Left ventricle myocardium inferior (tissue), 1 donor: ENCODE data around the gene SURF6. TPM values are rescaled to one million over a fixed set of nuclear protein-coding genes. Genes with fewer than 3 reads are reported as not detected.

ENCODE experiments used
- DNase-seq: peaks from one replicate; pipeline ENCODE4 v3.0.0-alpha.2; 2020
- H3K27ac ChIP-seq: fragments of 200-600 bp; replicated peaks from 2 replicates; pipeline ENCODE4 v1.8.0; 2021
- H3K27me3 ChIP-seq: fragments of 200-600 bp; 2 replicates; pipeline ENCODE4 v1.8.0; 2021; ENCODE audit warnings: low read depth
- H3K36me3 ChIP-seq: fragments of 200-600 bp; 2 replicates; pipeline ENCODE4 v1.8.0; 2021
- H3K4me1 ChIP-seq: fragments of 200-600 bp; 2 replicates; pipeline ENCODE4 v1.8.0; 2021
- H3K4me3 ChIP-seq: fragments of 200-600 bp; 2 replicates; pipeline ENCODE4 v1.8.0; 2021; ENCODE audit warnings: mild to moderate bottlenecking, moderate library complexity
- H3K9me3 ChIP-seq: fragments of 200-600 bp; replicated peaks from 2 replicates; pipeline ENCODE4 v1.8.0; 2021
- CTCF ChIP-seq: fragments of 200-600 bp; IDR thresholded peaks from 2 replicates; pipeline ENCODE4 v1.8.0; 2021; ENCODE audit warnings: antibody characterized with exemption, mild to moderate bottlenecking, borderline replicate concordance
- intact Hi-C: fragments of 100-400 bp; cut with micrococcal nuclease; formaldehyde crosslinking; loops from one replicate; pipeline ENCODE4 v1.11.0; 2022
- long read RNA-seq: library from polyadenylated mRNA; unstranded; transcript quantifications from one replicate; pipeline ENCODE4 v2.0.0, GENCODE V29; 2021
- total RNA-seq: library from RNA; stranded (reverse); fragmentation: NEBNext Ultra II Directional; extraction: Animal tissue kit (Norgen Biotek cat#: 25700); gene quantifications from one replicate; pipeline ENCODE4 v1.2.1, GENCODE V29; 2021
- donor health status: DM: no; HTN: yes; CAD: no; lungs with severe emphysema.

The SURF6 gene
- total RNA-seq: 11.6 TPM
- long read RNA-seq, full-length matches to known transcripts: 60 of 70 reads
- long read RNA-seq, partial matches to known transcripts: 3 of 70 reads
- long read RNA-seq, other reads (novel, unspliced or antisense): 7 of 70 reads

GRCh38 chr9:133335924-133336811 is at the start of gene SURF6:
TSS of gene SURF6 (minus strand) at chr9:133336188. CDS start at chr9:133336132, 56 bp downstream.
- peak within 1 kb of the TSS; percentile 97 for H3K4me3 ChIP-seq
- H3K36me3 ChIP-seq: peaks cover 40% of the 10 kb centered on the region
- peak; percentile 91 for DNase-seq
- H3K9me3 ChIP-seq: no peaks in the 10 kb centered on the region
- H3K27ac ChIP-seq: peak within 1 kb of the TSS; percentile 90
- no peaks in the 10 kb centered on the region for H3K27me3 ChIP-seq
- H3K4me1 ChIP-seq: peaks cover 43% of the 10 kb centered on the region
- intact Hi-C loops: no loop called here
- no peak for TF ChIP-seq CTCF

GRCh38 chr9:133385452-133385851 is 49.5 kb upstream of the SURF6 start:
- Histone ChIP-seq H3K9me3 (no peaks in the 10 kb centered on the region), H3K36me3 (no peaks in the 10 kb centered on the region), H3K4me3 (no peak overlapping the region), H3K27ac (no peak overlapping the region), H3K4me1 (no peaks in the 10 kb centered on the region), H3K27me3 (peaks cover 9% of the 10 kb centered on the region)
- intact Hi-C loops: no loop called here
- no peak for TF ChIP-seq CTCF
- DNase-seq: no peak

- Histone ChIP-seq H3K27me3 (peaks cover 6% of the 10 kb centered on the region), H3K4me3 (no peak overlapping the region), H3K9me3 (no peaks in the 10 kb centered on the region), H3K27ac (no peak overlapping the region), H3K36me3 (no peaks in the 10 kb centered on the region), H3K4me1 (no peaks in the 10 kb centered on the region)
- TF ChIP-seq CTCF: no peak
- no peak for DNase-seq
- intact Hi-C loops: no loop called here
Observed at GRCh38 chr9:133384736-133385321, 48.8 kb upstream of the SURF6 start.

GRCh38 chr9:133383438-133383837 is 47.5 kb upstream of the SURF6 start:
- intact Hi-C loops: no loop called here
- no peak for DNase-seq
- no peak overlapping the region for H3K4me3 ChIP-seq

More at GRCh38 chr9:133383438-133383837, 47.5 kb upstream of the SURF6 start:
- Histone ChIP-seq H3K27ac (no peak overlapping the region), H3K27me3 (no peaks in the 10 kb centered on the region), H3K4me1 (no peaks in the 10 kb centered on the region), H3K9me3 (no peaks in the 10 kb centered on the region), H3K36me3 (no peaks in the 10 kb centered on the region)
- TF ChIP-seq CTCF: no peak
